Osteoblast (primary cell): ENCODE results near the gene LRRC4C. TPM values are rescaled to one million over a fixed set of nuclear protein-coding genes. Genes with fewer than 3 reads are reported as not detected.

ENCODE experiments used
- DNase-seq: peaks from one replicate; pipeline ENCODE4 v3.0.0; 2011; ENCODE audit warnings: low spot score, mixed read lengths; ENCODE audit not compliant: insufficient read length; ENCODE audit errors: missing footprints
- H2AFZ ChIP-seq: 2 replicates; pipeline ENCODE4 v1.6.0; 2011; ENCODE audit warnings: mild to moderate bottlenecking, low read length
- H3K27ac ChIP-seq: 2 replicates; pipeline ENCODE4 v1.5.1; 2011; ENCODE audit warnings: mild to moderate bottlenecking, low read depth, low read length, moderate library complexity
- H3K27me3 ChIP-seq: 2 replicates; pipeline ENCODE4 v1.6.0; 2012; ENCODE audit warnings: mild to moderate bottlenecking, control low read depth, inconsistent platforms, low read length, moderate library complexity; ENCODE audit not compliant: insufficient read depth
- H3K36me3 ChIP-seq: 2 replicates; pipeline ENCODE4 v1.5.1; 2011; ENCODE audit warnings: mild to moderate bottlenecking, low read length, control low read depth, moderate library complexity; ENCODE audit not compliant: insufficient read depth
- H3K4me1 ChIP-seq: 2 replicates; pipeline ENCODE4 v1.5.1; 2011; ENCODE audit warnings: mild to moderate bottlenecking, low read length, control low read depth, moderate library complexity; ENCODE audit not compliant: insufficient read depth
- H3K4me2 ChIP-seq: 2 replicates; pipeline ENCODE4 v1.6.0; 2011; ENCODE audit warnings: mild to moderate bottlenecking, low read length; ENCODE audit not compliant: insufficient read depth
- H3K4me3 ChIP-seq: fragments of 200-600 bp; sonication (generic); 3 replicates; pipeline ENCODE4 v1.5.1; 2012; ENCODE audit warnings: mild to moderate bottlenecking, low read length, inconsistent platforms; ENCODE audit not compliant: insufficient read depth
- H3K79me2 ChIP-seq: 2 replicates; pipeline ENCODE4 v1.6.0; 2012; ENCODE audit warnings: mild to moderate bottlenecking, low read length, control low read depth, inconsistent platforms; ENCODE audit not compliant: insufficient read depth
- H3K9me3 ChIP-seq: 2 replicates; pipeline ENCODE4 v1.5.1; 2011; ENCODE audit warnings: low read depth, low read length, control low read depth
- H4K20me1 ChIP-seq: 2 replicates; pipeline ENCODE4 v1.6.0; 2012; ENCODE audit warnings: mild to moderate bottlenecking, low read length, control low read depth; ENCODE audit not compliant: insufficient read depth
- CTCF ChIP-seq: IDR thresholded peaks from 2 replicates; pipeline ENCODE4 v1.5.1; 2011; ENCODE audit warnings: mild to moderate bottlenecking, low read depth, low read length, moderate library complexity; ENCODE audit errors: extremely low read depth
- total RNA-seq: library from RNA; depleted of rRNA; stranded (reverse); fragments of >200 nt; gene quantifications from 2 replicates; pipeline ENCODE4 v1.2.3, GENCODE V29; 2012

LRRC4C gene
- total RNA-seq, 1 donor = 2.2 TPM

- H3K4me1 ChIP-seq = no peaks in the 10 kb centered on the region
- H2AFZ ChIP-seq = no peak overlapping the region
- no peaks in the 10 kb centered on the region for H3K27me3 ChIP-seq
- no peak overlapping the region for H3K4me2 ChIP-seq
- H4K20me1 ChIP-seq = no peaks in the 10 kb centered on the region
- no peaks in the 10 kb centered on the region for H3K9me3 ChIP-seq
- H3K79me2 ChIP-seq = no peaks in the 10 kb centered on the region
- H3K36me3 ChIP-seq = no peaks in the 10 kb centered on the region
- TF ChIP-seq CTCF = no peak
- DNase-seq = no peak
- H3K4me3 ChIP-seq = no peak overlapping the region
- no peak overlapping the region for H3K27ac ChIP-seq
Measured at GRCh38 chr11:41018224-41018623, 441.2 kb downstream of the LRRC4C start.

- peaks cover 2% of the 10 kb centered on the region for H3K9me3 ChIP-seq
- TF ChIP-seq CTCF = no peak
- no peaks in the 10 kb centered on the region for H3K36me3 ChIP-seq
- H3K4me1 ChIP-seq = no peaks in the 10 kb centered on the region
- H3K27ac ChIP-seq = no peak overlapping the region
- peak; percentile 65 for DNase-seq
- no peaks in the 10 kb centered on the region for H3K79me2 ChIP-seq
- H3K27me3 ChIP-seq = no peaks in the 10 kb centered on the region
- H2AFZ ChIP-seq = no peak overlapping the region
- H4K20me1 ChIP-seq = no peaks in the 10 kb centered on the region
- H3K4me2 ChIP-seq = no peak overlapping the region
- no peak overlapping the region for H3K4me3 ChIP-seq
Measured at GRCh38 chr11:41010361-41011050, 448.9 kb downstream of the LRRC4C start.

GRCh38 chr11:41005986-41006385 is 453.5 kb downstream of the LRRC4C start:
- H3K4me1 ChIP-seq = no peaks in the 10 kb centered on the region
- H3K9me3 ChIP-seq = no peaks in the 10 kb centered on the region
- H3K36me3 ChIP-seq = no peaks in the 10 kb centered on the region
- no peak overlapping the region for H2AFZ ChIP-seq
- H3K79me2 ChIP-seq = no peaks in the 10 kb centered on the region
- no peak overlapping the region for H3K27ac ChIP-seq
- no peak for DNase-seq
- no peak overlapping the region for H3K4me2 ChIP-seq
- no peaks in the 10 kb centered on the region for H4K20me1 ChIP-seq
- no peak overlapping the region for H3K4me3 ChIP-seq
- no peak for TF ChIP-seq CTCF
- no peaks in the 10 kb centered on the region for H3K27me3 ChIP-seq

- no peak overlapping the region for H3K27ac ChIP-seq
Measured at GRCh38 chr11:41003339-41004282, 455.8 kb downstream of the LRRC4C start.

More at GRCh38 chr11:41003339-41004282, 455.8 kb downstream of the LRRC4C start:
- DNase-seq = no peak
- H3K4me1 ChIP-seq = no peaks in the 10 kb centered on the region
- H3K79me2 ChIP-seq = no peaks in the 10 kb centered on the region
- H3K36me3 ChIP-seq = no peaks in the 10 kb centered on the region
- H3K27me3 ChIP-seq = no peaks in the 10 kb centered on the region
- no peaks in the 10 kb centered on the region for H3K9me3 ChIP-seq
- H3K4me3 ChIP-seq = no peak overlapping the region
- H3K4me2 ChIP-seq = no peak overlapping the region
- no peak overlapping the region for H2AFZ ChIP-seq
- no peak for TF ChIP-seq CTCF
- no peaks in the 10 kb centered on the region for H4K20me1 ChIP-seq
